ENCODE data around the gene MTRFR.

MTRFR gene

DNA sequence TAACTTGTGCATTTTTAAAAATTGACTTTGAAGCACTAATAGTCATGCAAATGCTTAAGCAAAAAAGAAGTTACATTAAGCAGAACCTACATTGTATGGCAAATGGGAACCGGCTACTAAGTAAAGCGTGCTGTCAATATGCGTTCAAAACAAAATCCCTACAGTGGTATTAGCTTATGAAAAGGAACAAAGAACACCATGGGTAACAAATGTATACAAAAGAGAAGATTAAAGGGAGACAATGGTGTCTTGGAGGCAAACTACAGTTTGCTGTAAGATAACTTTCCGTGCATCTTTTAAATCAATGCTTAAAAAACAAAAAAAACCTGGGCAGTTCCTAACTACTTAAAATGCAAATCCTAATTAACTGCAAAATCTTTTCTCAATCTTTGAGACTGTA is 28.0 kb downstream of the MTRFR start:
- Histone ChIP-seq H3K9me3 (ENCODE audit: control insufficient read depth in 2 of 2, low read length in 2 of 2) (no peaks in the 10 kb centered on the region), H3K27me3 (ENCODE audit: control insufficient read depth in 2 of 2, insufficient read depth in 2 of 2, low read length in 2 of 2) (no peaks in the 10 kb centered on the region), H3K36me3 (ENCODE audit: control insufficient read depth in 2 of 2, insufficient read depth in 2 of 2, low read length in 2 of 2) (peaks cover 24 to 38% of the 10 kb centered on the region in 2 donors), H3K4me3 (ENCODE audit: low read length in 2 of 2) (no peak overlapping the region), H3K27ac (ENCODE audit: low read depth in 2 of 2, low read length in 2 of 2) (no peak overlapping the region), H3K4me1 (ENCODE audit: control insufficient read depth in 2 of 2, insufficient read depth in 2 of 2, low read length in 2 of 2) (no peaks in the 10 kb centered on the region), H3K9ac (ENCODE audit: low read depth in 1 of 2, low read length in 2 of 2) (no peak overlapping the region)

DNA sequence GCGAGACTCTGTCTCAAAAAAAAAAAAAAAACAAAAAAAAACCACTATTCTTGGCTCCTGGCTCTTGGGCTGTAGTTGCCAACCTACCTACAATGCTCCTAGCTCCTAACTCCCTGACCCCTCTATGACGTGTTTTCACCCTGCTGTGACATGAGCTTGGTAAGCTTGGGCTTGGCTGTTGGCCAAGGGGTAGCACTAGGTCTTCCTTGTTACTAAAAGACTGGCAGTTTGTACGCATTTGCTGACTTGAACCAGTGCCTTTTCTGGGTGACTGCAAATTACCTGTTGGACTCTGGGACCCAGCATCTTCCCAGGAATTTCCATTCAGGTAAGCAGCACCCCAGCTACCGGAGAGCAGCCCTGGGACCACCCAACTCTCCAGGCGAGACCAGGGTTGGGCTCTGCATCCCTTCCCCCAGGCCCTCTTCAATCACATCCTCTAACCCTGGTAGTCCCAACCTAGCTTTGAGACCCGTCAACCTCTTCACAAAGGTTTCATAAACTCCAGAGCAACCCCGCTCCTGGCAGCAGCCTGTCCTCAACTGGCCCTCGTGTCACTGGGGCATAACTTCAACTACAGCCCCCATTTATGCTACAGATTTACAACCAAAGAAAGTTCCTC is 30.1 kb downstream of the MTRFR start:
- H3K9me3 ChIP-seq (ENCODE audit: control insufficient read depth in 2 of 2, low read length in 2 of 2), result no peaks in the 10 kb centered on the region
- no peaks in the 10 kb centered on the region for H3K4me1 ChIP-seq (ENCODE audit: control insufficient read depth in 2 of 2, insufficient read depth in 2 of 2, low read length in 2 of 2)
- no peak overlapping the region for H3K4me3 ChIP-seq (ENCODE audit: low read length in 2 of 2)
- H3K27me3 ChIP-seq (ENCODE audit: control insufficient read depth in 2 of 2, insufficient read depth in 2 of 2, low read length in 2 of 2), result no peaks in the 10 kb centered on the region
- no peak overlapping the region for H3K27ac ChIP-seq (ENCODE audit: low read depth in 2 of 2, low read length in 2 of 2)
- peaks cover 22 to 37% of the 10 kb centered on the region in 2 donors for H3K36me3 ChIP-seq (ENCODE audit: control insufficient read depth in 2 of 2, insufficient read depth in 2 of 2, low read length in 2 of 2)
- no peak overlapping the region for H3K9ac ChIP-seq (ENCODE audit: low read depth in 1 of 2, low read length in 2 of 2)

DNA sequence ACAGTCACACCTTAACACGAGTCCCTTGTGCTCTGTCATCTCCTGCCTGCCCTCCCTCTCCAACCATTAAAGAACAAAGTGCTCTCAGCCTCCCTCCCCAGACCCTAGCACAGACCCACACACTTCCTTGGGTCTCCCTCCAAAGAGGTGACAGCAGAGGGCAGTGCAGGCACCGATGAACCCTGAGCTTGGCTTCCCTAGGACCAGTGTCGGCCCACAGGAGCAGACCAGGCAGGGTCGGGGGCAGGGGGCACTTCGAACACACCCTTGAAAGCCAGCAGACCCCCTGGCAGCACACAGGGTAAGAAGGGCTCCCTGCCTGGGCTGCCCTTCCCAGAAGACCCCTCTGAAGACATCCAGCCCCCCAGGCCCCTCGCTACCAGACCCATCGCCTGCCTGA is 31.4 kb downstream of the MTRFR start:
- Histone ChIP-seq H3K9me3 (ENCODE audit: control insufficient read depth in 2 of 2, low read length in 2 of 2) (no peaks in the 10 kb centered on the region), H3K4me3 (ENCODE audit: low read length in 2 of 2) (no peak overlapping the region), H3K27me3 (ENCODE audit: control insufficient read depth in 2 of 2, insufficient read depth in 2 of 2, low read length in 2 of 2) (no peaks in the 10 kb centered on the region), H3K4me1 (ENCODE audit: control insufficient read depth in 2 of 2, insufficient read depth in 2 of 2, low read length in 2 of 2) (peaks cover 0 to 7% of the 10 kb centered on the region in 2 donors), H3K9ac (ENCODE audit: low read depth in 1 of 2, low read length in 2 of 2) (no peak overlapping the region), H3K27ac (ENCODE audit: low read depth in 2 of 2, low read length in 2 of 2) (no peak overlapping the region), H3K36me3 (ENCODE audit: control insufficient read depth in 2 of 2, insufficient read depth in 2 of 2, low read length in 2 of 2) (peaks cover 14 to 34% of the 10 kb centered on the region in 2 donors)

DNA sequence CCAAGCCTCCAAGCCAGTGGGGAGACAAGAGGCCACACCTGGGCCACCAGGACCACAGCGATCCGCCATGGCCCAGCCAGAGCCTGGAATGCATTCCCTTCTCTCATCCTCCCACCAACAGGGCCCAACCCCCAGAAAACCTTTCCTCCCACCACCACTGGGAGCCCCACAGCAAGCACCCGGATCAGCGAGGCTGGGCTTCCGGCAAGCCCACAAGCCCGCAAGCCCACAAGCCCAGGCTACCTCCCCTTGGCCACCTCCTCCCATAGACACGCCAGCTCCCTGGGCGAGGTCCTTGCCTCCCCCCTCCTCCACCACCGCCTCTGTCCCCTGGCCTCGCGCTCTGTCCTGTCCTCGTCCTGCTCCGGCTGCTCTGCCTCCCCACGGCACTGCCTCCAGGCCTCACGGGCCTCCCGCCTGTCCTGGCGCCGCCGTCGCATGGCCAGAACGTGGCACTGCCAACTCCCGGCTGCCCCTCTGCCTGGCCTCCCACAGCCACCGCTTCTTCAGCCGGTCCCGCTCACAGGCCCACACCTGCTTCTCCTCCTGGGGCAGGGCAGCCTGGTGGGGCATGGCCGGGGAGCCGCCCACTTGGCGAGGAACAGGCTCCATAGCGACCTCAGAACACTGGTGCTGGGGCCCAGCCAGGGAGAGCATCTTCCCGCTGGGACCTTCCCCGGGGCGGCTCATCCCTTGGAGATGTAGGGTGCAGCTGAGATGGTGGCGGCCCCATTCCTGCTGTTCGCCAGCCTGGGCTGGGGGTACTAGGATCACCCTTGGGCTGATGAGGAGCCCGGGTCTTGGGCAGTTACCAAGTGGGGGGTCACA is 32.8 kb downstream of the MTRFR start:
- no peaks in the 10 kb centered on the region for H3K9me3 ChIP-seq (ENCODE audit: control insufficient read depth in 2 of 2, low read length in 2 of 2)
- H3K27me3 ChIP-seq (ENCODE audit: control insufficient read depth in 2 of 2, insufficient read depth in 2 of 2, low read length in 2 of 2), result no peaks in the 10 kb centered on the region
- H3K36me3 ChIP-seq (ENCODE audit: control insufficient read depth in 2 of 2, insufficient read depth in 2 of 2, low read length in 2 of 2), result peaks cover 14 to 34% of the 10 kb centered on the region in 2 donors
- H3K4me1 ChIP-seq (ENCODE audit: control insufficient read depth in 2 of 2, insufficient read depth in 2 of 2, low read length in 2 of 2), result peaks cover 6 to 12% of the 10 kb centered on the region in 2 donors
- no peak overlapping the region for H3K4me3 ChIP-seq (ENCODE audit: low read length in 2 of 2)
- no peak overlapping the region for H3K9ac ChIP-seq (ENCODE audit: low read depth in 1 of 2, low read length in 2 of 2)
- no peak overlapping the region for H3K27ac ChIP-seq (ENCODE audit: low read depth in 2 of 2, low read length in 2 of 2)

DNA sequence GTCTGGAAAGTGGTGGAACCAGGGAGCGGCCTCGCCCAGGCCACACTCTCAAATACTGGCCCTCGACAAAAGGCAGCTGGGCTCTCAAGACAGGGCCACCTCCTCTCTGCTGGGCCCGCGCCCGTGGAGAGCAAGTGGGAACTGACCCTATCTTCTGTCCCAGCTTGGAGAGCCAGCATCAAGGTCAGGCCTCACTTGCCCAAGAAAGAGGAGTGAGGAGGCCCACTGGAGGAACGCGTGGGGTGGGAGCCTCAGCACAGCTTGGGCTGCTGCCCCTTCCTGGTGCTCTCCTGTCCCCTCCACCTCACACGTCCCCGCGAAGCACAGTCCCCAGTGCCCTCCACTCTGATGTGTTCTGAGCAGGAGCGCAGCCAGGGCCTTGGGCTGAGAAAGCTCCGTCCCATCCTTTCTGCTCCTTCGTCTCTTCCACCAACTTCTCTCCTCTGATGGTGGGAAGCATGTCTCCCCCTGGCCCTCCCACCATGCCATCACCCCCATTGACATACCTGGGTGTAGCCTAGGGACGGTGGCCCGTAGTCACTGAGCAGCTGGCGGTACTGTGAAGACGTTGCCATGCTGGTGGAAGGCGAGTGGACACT is 33.5 kb downstream of the MTRFR start:
- Histone ChIP-seq H3K27ac (ENCODE audit: low read depth in 2 of 2, low read length in 2 of 2) (no peak overlapping the region), H3K9me3 (ENCODE audit: control insufficient read depth in 2 of 2, low read length in 2 of 2) (no peaks in the 10 kb centered on the region), H3K4me1 (ENCODE audit: control insufficient read depth in 2 of 2, insufficient read depth in 2 of 2, low read length in 2 of 2) (peaks cover 6 to 12% of the 10 kb centered on the region in 2 donors), H3K27me3 (ENCODE audit: control insufficient read depth in 2 of 2, insufficient read depth in 2 of 2, low read length in 2 of 2) (no peaks in the 10 kb centered on the region), H3K36me3 (ENCODE audit: control insufficient read depth in 2 of 2, insufficient read depth in 2 of 2, low read length in 2 of 2) (peaks cover 10 to 26% of the 10 kb centered on the region in 2 donors), H3K4me3 (ENCODE audit: low read length in 2 of 2) (no peak overlapping the region), H3K9ac (ENCODE audit: low read depth in 1 of 2, low read length in 2 of 2) (no peak overlapping the region)

GRCh38 chr12:123267335-123267920 is 34.2 kb downstream of the MTRFR start:
- H3K27me3 ChIP-seq (ENCODE audit: control insufficient read depth in 2 of 2, insufficient read depth in 2 of 2, low read length in 2 of 2), result no peaks in the 10 kb centered on the region
- peaks cover 6 to 17% of the 10 kb centered on the region in 2 donors for H3K4me1 ChIP-seq (ENCODE audit: control insufficient read depth in 2 of 2, insufficient read depth in 2 of 2, low read length in 2 of 2)
- no peak overlapping the region for H3K4me3 ChIP-seq (ENCODE audit: low read length in 2 of 2)
- no peaks in the 10 kb centered on the region for H3K9me3 ChIP-seq (ENCODE audit: control insufficient read depth in 2 of 2, low read length in 2 of 2)
- H3K36me3 ChIP-seq (ENCODE audit: control insufficient read depth in 2 of 2, insufficient read depth in 2 of 2, low read length in 2 of 2), result peaks cover 6 to 20% of the 10 kb centered on the region in 2 donors
- no peak overlapping the region for H3K9ac ChIP-seq (ENCODE audit: low read depth in 1 of 2, low read length in 2 of 2)
- no peak overlapping the region for H3K27ac ChIP-seq (ENCODE audit: low read depth in 2 of 2, low read length in 2 of 2)

DNA sequence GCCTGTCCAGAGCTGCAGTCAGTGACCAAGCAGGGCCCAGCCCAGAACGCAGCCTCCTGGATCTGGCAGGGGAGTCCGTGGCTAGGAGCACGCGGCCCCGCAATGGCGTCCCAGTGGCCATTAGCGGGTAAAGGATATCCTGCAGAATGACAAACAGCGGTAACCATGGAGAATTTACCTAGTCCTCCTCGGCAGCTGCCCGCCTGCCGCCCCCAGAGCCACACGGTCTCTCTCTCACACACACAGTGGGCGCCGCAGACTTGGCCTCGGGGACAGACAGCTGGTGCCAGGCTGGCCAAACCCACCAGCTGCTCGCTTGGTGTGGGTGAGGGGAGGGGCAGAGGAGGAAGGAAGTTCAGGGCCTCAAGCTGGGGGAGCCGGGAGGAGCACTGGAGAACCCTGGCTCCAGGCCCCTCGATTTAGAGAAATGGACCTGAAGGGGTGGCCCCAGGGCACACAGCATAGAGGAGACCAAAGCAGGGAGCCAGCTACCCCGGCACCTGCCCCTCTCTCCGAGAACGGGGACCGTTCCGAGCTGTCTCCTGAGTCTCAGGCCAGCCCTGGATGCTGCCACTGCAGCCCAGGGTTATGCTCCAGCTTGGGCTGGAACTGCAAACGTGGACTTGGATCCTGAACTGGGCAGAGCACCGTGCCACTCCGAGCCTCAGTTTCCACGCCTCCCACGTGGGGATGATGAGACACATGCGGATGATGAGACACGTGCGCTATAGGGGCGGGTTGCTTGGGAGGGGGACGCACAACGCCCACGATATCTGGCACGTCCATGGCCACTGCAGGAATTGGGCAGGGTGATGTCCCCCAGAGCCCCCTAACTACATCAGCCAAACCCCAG is 35.0 kb downstream of the MTRFR start:
- Histone ChIP-seq H3K9me3 (ENCODE audit: control insufficient read depth in 2 of 2, low read length in 2 of 2) (no peaks in the 10 kb centered on the region), H3K27me3 (ENCODE audit: control insufficient read depth in 2 of 2, insufficient read depth in 2 of 2, low read length in 2 of 2) (no peaks in the 10 kb centered on the region), H3K4me1 (ENCODE audit: control insufficient read depth in 2 of 2, insufficient read depth in 2 of 2, low read length in 2 of 2) (peaks cover 6 to 17% of the 10 kb centered on the region in 2 donors), H3K27ac (ENCODE audit: low read depth in 2 of 2, low read length in 2 of 2) (peak overlapping the region in 1 of 2 donors; percentile 1), H3K4me3 (ENCODE audit: low read length in 2 of 2) (no peak overlapping the region), H3K9ac (ENCODE audit: low read depth in 1 of 2, low read length in 2 of 2) (no peak overlapping the region), H3K36me3 (ENCODE audit: control insufficient read depth in 2 of 2, insufficient read depth in 2 of 2, low read length in 2 of 2) (peaks cover 6 to 16% of the 10 kb centered on the region in 2 donors)

DNA sequence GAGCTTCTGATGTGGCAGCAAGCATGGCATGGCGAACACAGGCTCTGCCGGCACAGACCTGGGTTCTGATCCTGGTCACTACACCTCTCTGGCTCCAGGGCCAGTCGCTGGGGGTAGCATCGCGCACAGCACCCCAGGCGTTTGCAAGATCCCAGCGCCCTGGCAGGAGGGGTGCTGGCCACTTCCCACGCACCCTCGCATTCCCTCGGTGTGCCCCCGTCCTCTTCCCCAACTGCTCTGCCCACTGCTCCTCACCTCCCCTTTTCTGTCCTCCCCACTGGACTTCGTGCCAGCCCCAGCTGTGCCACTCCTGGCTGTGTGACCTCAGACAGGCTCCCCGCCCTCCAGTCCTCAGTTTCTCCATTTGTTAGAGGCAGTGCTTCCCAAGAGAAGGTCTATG is 35.6 kb downstream of the MTRFR start:
- H3K9me3 ChIP-seq (ENCODE audit: control insufficient read depth in 2 of 2, low read length in 2 of 2), result no peaks in the 10 kb centered on the region
- H3K4me1 ChIP-seq (ENCODE audit: control insufficient read depth in 2 of 2, insufficient read depth in 2 of 2, low read length in 2 of 2), result peaks cover 6 to 17% of the 10 kb centered on the region in 2 donors
- peak overlapping the region in 1 of 2 donors; percentile 52 for H3K27ac ChIP-seq (ENCODE audit: low read depth in 2 of 2, low read length in 2 of 2)
- H3K9ac ChIP-seq (ENCODE audit: low read depth in 1 of 2, low read length in 2 of 2), result no peak overlapping the region
- peaks cover 6 to 12% of the 10 kb centered on the region in 2 donors for H3K36me3 ChIP-seq (ENCODE audit: control insufficient read depth in 2 of 2, insufficient read depth in 2 of 2, low read length in 2 of 2)
- H3K27me3 ChIP-seq (ENCODE audit: control insufficient read depth in 2 of 2, insufficient read depth in 2 of 2, low read length in 2 of 2), result no peaks in the 10 kb centered on the region
- no peak overlapping the region for H3K4me3 ChIP-seq (ENCODE audit: low read length in 2 of 2)

- Histone ChIP-seq H3K36me3 (ENCODE audit: control insufficient read depth in 2 of 2, insufficient read depth in 2 of 2, low read length in 2 of 2) (peaks cover 5 to 12% of the 10 kb centered on the region in 2 donors), H3K27me3 (ENCODE audit: control insufficient read depth in 2 of 2, insufficient read depth in 2 of 2, low read length in 2 of 2) (no peaks in the 10 kb centered on the region), H3K27ac (ENCODE audit: low read depth in 2 of 2, low read length in 2 of 2) (peak overlapping the region; percentile 51 to 70), H3K9me3 (ENCODE audit: control insufficient read depth in 2 of 2, low read length in 2 of 2) (no peaks in the 10 kb centered on the region), H3K4me3 (ENCODE audit: low read length in 2 of 2) (peak overlapping the region; percentile 65 to 74), H3K9ac (ENCODE audit: low read depth in 1 of 2, low read length in 2 of 2) (peak overlapping the region; percentile 66 to 74), H3K4me1 (ENCODE audit: control insufficient read depth in 2 of 2, insufficient read depth in 2 of 2, low read length in 2 of 2) (peaks cover 6 to 17% of the 10 kb centered on the region in 2 donors)
Measured at GRCh38 chr12:123269395-123269892, 36.2 kb downstream of the MTRFR start.

All from mucosa of rectum (tissue), 2 donors.